ENCODE measurements around the gene GPC1. TPM values are rescaled to one million over a fixed set of nuclear protein-coding genes. Genes with fewer than 3 reads are reported as not detected.

The GPC1 gene
- total and polyA plus RNA-seq, 2 of the 13 experiments (the other 11 are each of a cell fraction or from before 2014, with no cell fraction given) = 4.0 to 5.5 TPM

GRCh38 chr2:240413813-240414429, 21.5 kb upstream of the GPC1 start (continued):
- TF ChIP-seq IRF9 (CRISPR knock-in tag; IDR thresholded peaks at IDR 0.05; ENCODE audit: borderline replicate concordance) (no peak), KAT7 (CRISPR knock-in tag; IDR thresholded peaks at IDR 0.05; ENCODE audit: borderline replicate concordance) (no peak), ZZZ3 (CRISPR knock-in tag; IDR thresholded peaks at IDR 0.05; ENCODE audit: borderline replicate concordance) (no peak), RBM39 (IDR thresholded peaks at IDR 0.05; ENCODE audit: low read depth, low read length, poor library complexity, severe bottlenecking) (no peak), BCLAF1 (IDR thresholded peaks at IDR 0.05) (no peak), SIN3A (IDR thresholded peaks at IDR 0.05; ENCODE audit: borderline replicate concordance, low read depth, low read length) (no peak)

- H3K4me1 ChIP-seq (ENCODE audit: insufficient read depth, low read length) = no peaks in the 10 kb centered on the region
- WGBS (ENCODE audit: low lambda C conversion rate) = 8% methylated on average over 4 of the region's 4 CpGs
- in situ Hi-C loops (cut with HindIII; ENCODE audit: extremely low pct_ligation_motif_present, low pct_unique_long_range_greater_than_20kb) = no loop called here
- no peak for DNase-seq (ENCODE audit: low spot score)
- H3K9me3 ChIP-seq (ENCODE audit: low read length) = peaks cover 34% of the 10 kb centered on the region
- ATAC-seq = no peak
- H3K9ac ChIP-seq (ENCODE audit: insufficient read depth, low read depth, low read length) = no peak overlapping the region
- H2AFZ ChIP-seq (ENCODE audit: low read length) = no peak overlapping the region
- no peak overlapping the region for H3K4me2 ChIP-seq (ENCODE audit: low read depth, low read length)
- no peaks in the 10 kb centered on the region for H3K79me2 ChIP-seq (ENCODE audit: insufficient read depth, low read length)
- H3K4me3 ChIP-seq (replicated peaks in 1 of 3; ENCODE audit: insufficient read depth in 1 of 3, low read depth in 2 of 3, low read length in 3 of 3) = no peak overlapping the region
- H3K36me3 ChIP-seq (replicated peaks in 1 of 2; ENCODE audit: control insufficient read depth in 1 of 2, insufficient read depth in 2 of 2, low read length in 2 of 2) = no peaks in the 10 kb centered on the region
- ChIA-PET CTCF (ENCODE audit: low intra/inter-chr PET ratio, low total read pairs) (no interaction called here), POLR2A (no interaction called here)
- peaks cover 14 to 36% of the 10 kb centered on the region in 2 experiments; a peak in 4 of 5 replicates for H3K27me3 ChIP-seq (ENCODE audit: control insufficient read depth in 1 of 2, insufficient read depth in 2 of 2, low read length in 2 of 2)
- H4K20me1 ChIP-seq (ENCODE audit: insufficient read depth, low read length) = no peaks in the 10 kb centered on the region
- FAIRE-seq = no peak
- no peak overlapping the region for H3K27ac ChIP-seq (ENCODE audit: extremely low read length, insufficient read depth, low read length)
- intact Hi-C loops (cut with micrococcal nuclease; ENCODE audit: unreplicated experiment) = loop anchor here (5.0 kb wide), 1 partner anchor 105 kb away; no protein-coding TSS in a partner anchor
- BruUV-seq (replicated peaks) = no TSS peak
- TF ChIP-seq, protein P1, sequence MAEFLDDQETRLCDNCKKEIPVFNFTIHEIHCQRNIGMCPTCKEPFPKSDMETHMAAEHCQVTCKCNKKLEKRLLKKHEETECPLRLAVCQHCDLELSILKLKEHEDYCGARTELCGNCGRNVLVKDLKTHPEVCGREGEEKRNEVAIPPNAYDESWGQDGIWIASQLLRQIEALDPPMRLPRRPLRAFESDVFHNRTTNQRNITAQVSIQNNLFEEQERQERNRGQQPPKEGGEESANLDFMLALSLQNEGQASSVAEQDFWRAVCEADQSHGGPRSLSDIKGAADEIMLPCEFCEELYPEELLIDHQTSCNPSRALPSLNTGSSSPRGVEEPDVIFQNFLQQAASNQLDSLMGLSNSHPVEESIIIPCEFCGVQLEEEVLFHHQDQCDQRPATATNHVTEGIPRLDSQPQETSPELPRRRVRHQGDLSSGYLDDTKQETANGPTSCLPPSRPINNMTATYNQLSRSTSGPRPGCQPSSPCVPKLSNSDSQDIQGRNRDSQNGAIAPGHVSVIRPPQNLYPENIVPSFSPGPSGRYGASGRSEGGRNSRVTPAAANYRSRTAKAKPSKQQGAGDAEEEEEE (CRISPR knock-in tag; IDR thresholded peaks at IDR 0.05; ENCODE audit: borderline replicate concordance) = no peak
- TF ChIP-seq PBX3 (CRISPR knock-in tag; IDR thresholded peaks at IDR 0.05; ENCODE audit: borderline replicate concordance) (no peak), ZNF503 (CRISPR knock-in tag; IDR thresholded peaks at IDR 0.05) (no peak), ZNF713 (CRISPR knock-in tag; IDR thresholded peaks at IDR 0.05) (no peak), NRL (CRISPR knock-in tag; IDR thresholded peaks at IDR 0.05; ENCODE audit: borderline replicate concordance) (no peak), ARID2 (CRISPR knock-in tag; IDR thresholded peaks at IDR 0.05; ENCODE audit: borderline replicate concordance) (no peak), ZNF841 (CRISPR knock-in tag; IDR thresholded peaks at IDR 0.05; ENCODE audit: borderline replicate concordance) (no peak)
Measured at GRCh38 chr2:240416821-240417220, 18.6 kb upstream of the GPC1 start.
